ENCODE results near the gene ADSL.

DNA sequence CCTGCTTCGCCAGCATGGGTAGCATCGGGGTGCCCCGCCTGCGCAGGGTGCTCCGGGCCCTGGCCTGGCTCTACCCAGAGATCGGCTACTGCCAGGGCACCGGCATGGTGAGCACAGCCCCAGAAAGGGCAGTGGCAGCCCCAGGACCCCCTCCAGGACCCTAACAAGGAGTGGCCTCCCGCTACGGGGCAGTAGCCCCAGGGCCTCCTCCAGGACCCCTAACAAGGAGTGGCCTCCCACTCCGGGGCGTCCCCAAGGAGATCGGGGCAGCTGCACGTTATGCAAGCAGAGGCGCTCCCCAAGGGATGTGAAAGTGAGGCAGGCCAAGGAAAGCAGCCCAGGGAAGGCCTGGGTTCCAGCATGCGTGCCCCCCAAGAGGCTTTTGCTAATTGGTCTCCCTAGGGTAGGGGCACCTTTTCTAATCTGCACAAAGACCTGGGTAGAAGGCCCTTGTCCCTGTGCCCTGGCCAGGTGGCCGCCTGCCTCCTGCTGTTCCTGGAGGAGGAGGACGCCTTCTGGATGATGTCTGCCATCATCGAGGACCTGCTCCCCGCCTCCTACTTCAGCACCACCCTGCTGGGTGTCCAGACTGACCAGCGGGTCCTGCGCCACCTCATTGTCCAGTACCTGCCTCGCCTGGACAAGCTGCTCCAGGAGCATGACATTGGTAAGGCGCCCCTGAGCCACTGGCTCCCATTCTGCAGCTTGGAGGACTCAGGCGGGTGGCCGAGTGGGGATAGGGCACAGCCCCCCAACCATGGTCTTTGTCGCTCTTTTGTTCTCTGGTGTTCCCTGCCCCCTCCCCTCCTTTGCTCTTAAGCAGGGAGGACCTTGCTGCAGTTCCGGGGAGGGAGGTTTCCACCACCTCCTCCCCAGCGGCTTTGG, 59.1 kb downstream of the ADSL start:
- TF ChIP-seq, protein P1, sequence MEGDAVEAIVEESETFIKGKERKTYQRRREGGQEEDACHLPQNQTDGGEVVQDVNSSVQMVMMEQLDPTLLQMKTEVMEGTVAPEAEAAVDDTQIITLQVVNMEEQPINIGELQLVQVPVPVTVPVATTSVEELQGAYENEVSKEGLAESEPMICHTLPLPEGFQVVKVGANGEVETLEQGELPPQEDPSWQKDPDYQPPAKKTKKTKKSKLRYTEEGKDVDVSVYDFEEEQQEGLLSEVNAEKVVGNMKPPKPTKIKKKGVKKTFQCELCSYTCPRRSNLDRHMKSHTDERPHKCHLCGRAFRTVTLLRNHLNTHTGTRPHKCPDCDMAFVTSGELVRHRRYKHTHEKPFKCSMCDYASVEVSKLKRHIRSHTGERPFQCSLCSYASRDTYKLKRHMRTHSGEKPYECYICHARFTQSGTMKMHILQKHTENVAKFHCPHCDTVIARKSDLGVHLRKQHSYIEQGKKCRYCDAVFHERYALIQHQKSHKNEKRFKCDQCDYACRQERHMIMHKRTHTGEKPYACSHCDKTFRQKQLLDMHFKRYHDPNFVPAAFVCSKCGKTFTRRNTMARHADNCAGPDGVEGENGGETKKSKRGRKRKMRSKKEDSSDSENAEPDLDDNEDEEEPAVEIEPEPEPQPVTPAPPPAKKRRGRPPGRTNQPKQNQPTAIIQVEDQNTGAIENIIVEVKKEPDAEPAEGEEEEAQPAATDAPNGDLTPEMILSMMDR (IDR thresholded peaks at IDR 0.05) = no peak
- TF ChIP-seq POLR2A (IDR thresholded peaks at IDR 0.05) = no peak
